Cardiac muscle cell (in vitro differentiated cells and primary cell): Measurements from ENCODE around the gene GATA5. TPM values are rescaled to one million over a fixed set of nuclear protein-coding genes. Genes with fewer than 3 reads are reported as not detected.
"Not testable (repeated sequence)": the region's sequence is repeated elsewhere in the genome, so short reads cannot be mapped to it uniquely, and the experiment has no call there.

ENCODE experiments used
- DNase-seq, 2 donors: peaks; one replicate each; pipeline versions ENCODE4 v3.0.0 to v3.0.0-alpha.2; 2010 to 2017; ENCODE audit warnings: low read depth in 1 of 2, low spot score in 1 of 2
- H3K27ac ChIP-seq: fragments of 200-600 bp; sonication (generic); 2 replicates; pipeline ENCODE4 v1.5.1; 2016
- H3K27me3 ChIP-seq: fragments of 200-600 bp; sonication (generic); 2 replicates; pipeline ENCODE4 v1.6.0; 2016; ENCODE audit warnings: control low read depth
- H3K36me3 ChIP-seq: fragments of 200-600 bp; sonication (generic); 2 replicates; pipeline ENCODE4 v1.5.1; 2016; ENCODE audit warnings: control low read depth
- H3K4me1 ChIP-seq: fragments of 200-600 bp; sonication (generic); 2 replicates; pipeline ENCODE4 v1.8.1; 2017; ENCODE audit warnings: low read depth, mild to moderate bottlenecking, mixed run types
- H3K4me3 ChIP-seq: fragments of 200-600 bp; sonication (generic); 2 replicates; pipeline ENCODE4 v1.5.1; 2016; ENCODE audit warnings: mild to moderate bottlenecking
- H3K9me3 ChIP-seq: fragments of 200-600 bp; sonication (generic); 2 replicates; pipeline ENCODE4 v1.5.1; 2017; ENCODE audit warnings: low read depth, mild to moderate bottlenecking, control low read depth
- CTCF ChIP-seq: IDR thresholded peaks from 2 replicates; pipeline ENCODE4 v1.5.1; 2012; ENCODE audit warnings: low read depth, mild to moderate bottlenecking, low read length
- polyA plus RNA-seq: library from polyadenylated mRNA; unstranded; fragments of >200 nt; fragmentation: Nextera tagmentation; extraction: Ambion mirVana; gene quantifications from 2 replicates; pipeline ENCODE4 v1.2.1, GENCODE V29; 2016
- total RNA-seq: library from RNA; depleted of rRNA; stranded (reverse); fragments of >200 nt; gene quantifications from 2 replicates; pipeline ENCODE4 v1.2.3, GENCODE V29; 2016

GATA5 gene
- total and polyA plus RNA-seq, 2 experiments from 2014 or later: 66.8 to 103 TPM

DNA sequence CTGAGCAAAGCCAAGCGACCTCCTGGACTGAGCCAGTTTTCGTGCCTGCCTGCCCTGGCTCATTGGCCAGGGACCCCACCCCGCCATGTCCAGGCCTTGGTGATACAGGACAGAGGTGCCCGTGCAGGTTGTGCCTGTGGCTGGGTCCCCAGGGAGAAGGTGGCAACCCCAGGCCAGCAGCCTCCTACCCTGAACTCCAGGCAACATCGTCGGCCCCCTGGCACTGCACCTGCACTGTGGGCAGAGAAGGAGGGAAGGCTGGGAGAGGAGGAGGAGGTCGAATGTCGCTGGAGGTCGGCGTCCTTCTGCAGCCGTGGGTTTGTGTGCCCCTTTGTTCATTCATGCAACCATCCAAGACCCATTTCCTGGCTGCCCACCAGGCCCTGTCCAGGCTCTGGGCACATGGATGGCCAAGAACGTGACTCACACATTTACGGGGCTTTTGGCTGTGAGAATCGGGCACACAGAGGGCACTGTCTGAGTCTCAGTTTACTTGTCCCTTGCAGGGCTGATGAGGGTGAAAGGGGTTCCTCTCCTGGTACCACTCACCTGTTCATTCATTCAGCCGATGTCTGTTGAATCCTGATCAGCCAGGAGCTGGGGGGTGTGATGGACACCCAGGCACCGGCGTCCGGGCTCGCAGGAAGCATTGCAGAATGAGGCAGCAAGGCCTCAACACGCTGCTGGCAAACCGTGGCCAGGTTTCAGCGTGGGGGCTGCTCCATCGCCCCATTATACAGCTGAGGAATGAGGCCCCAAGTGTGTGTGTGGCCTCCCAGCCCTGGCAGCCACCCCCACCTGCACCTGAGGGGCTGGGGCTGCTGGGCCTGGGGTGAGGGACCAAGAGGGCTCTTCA lies 46.1 kb downstream of the GATA5 start:
- DNase-seq: no peak
- Histone ChIP-seq H3K9me3 (no peaks in the 10 kb centered on the region), H3K27me3 (no peaks in the 10 kb centered on the region), H3K27ac (no peak overlapping the region), H3K4me3 (no peak overlapping the region), H3K4me1 (peaks cover 24% of the 10 kb centered on the region), H3K36me3 (no peaks in the 10 kb centered on the region)
- no peak for TF ChIP-seq CTCF

DNA sequence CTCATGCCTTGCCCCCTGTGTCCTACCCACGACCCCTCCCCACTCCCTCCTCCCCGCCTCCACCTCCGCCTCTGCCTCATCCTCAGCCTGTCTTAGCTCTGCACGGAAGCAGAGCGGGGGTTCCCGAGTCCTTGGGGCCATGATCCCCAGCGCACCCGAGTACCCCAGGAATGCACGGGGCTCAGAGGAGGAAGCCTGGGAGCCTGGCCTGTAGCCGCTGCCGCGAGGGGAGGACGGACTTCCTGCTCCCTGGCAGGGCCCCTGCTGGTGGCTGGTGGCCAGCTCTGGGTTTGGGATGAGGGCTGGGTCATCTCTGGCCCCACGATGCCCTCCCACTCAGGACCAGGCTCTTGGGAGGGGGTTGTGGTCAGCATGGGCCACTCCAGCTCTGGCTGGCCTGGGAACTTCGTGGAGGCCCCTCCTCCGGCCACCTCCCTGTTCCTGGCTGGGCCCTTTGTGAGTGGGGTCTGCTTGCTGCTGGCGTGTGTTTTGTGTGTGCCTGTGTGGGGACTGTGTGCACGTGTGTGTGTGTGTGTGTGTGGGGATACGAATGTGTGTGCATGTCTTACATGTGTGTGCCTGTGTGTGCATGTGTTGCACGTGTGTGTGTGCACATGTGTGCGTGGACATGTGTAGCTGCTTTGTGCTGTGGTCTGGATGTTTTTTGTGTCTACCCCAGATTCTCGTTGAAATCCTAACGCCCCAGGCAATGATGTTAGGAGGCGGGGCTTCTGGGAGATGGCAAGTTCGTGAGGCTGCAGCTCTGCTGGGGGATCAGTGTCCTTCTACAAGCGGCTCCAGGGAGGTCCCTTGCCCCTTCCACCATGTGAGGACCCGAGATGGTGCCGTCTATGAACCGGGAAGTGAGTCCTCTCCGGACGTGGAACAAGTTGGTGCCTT lies 47.1 kb downstream of the GATA5 start:
- Histone ChIP-seq H3K27ac (no peak overlapping the region), H3K9me3 (no peaks in the 10 kb centered on the region), H3K27me3 (no peaks in the 10 kb centered on the region), H3K4me1 (peaks cover 18% of the 10 kb centered on the region), H3K4me3 (no peak overlapping the region), H3K36me3 (no peaks in the 10 kb centered on the region)
- TF ChIP-seq CTCF: no peak
- no peak for DNase-seq

GRCh38 chr20:62428002-62428372 lies 47.8 kb downstream of the GATA5 start:
- Histone ChIP-seq H3K4me3 (no peak overlapping the region), H3K27me3 (no peaks in the 10 kb centered on the region), H3K9me3 (no peaks in the 10 kb centered on the region), H3K4me1 (peaks cover 16% of the 10 kb centered on the region), H3K36me3 (no peaks in the 10 kb centered on the region), H3K27ac (no peak overlapping the region)
- TF ChIP-seq CTCF: no peak
- DNase-seq: no peak

- Histone ChIP-seq H3K4me1 (peaks cover 16% of the 10 kb centered on the region), H3K27ac (no peak within 1 kb of the TSS), H3K4me3 (no peak within 1 kb of the TSS), H3K9me3 (no peaks in the 10 kb centered on the region), H3K36me3 (no peaks in the 10 kb centered on the region), H3K27me3 (no peaks in the 10 kb centered on the region)
- TF ChIP-seq CTCF: no peak
- DNase-seq: no peak
Measured at GRCh38 chr20:62427172-62428001, 48.4 kb downstream of the GATA5 start, which contains the start of gene RBBP8NL. RBBP8NL (minus strand) TSS chr20:62427539; CDS start chr20:62419647, 7,892 bp downstream.

- H3K4me3 ChIP-seq: no peak overlapping the region
- DNase-seq: peak in 1 of 2 donors; percentile 73
- H3K9me3 ChIP-seq: no peaks in the 10 kb centered on the region
- no peak overlapping the region for H3K27ac ChIP-seq
- peaks cover 16% of the 10 kb centered on the region for H3K4me1 ChIP-seq
- no peaks in the 10 kb centered on the region for H3K27me3 ChIP-seq
- TF ChIP-seq CTCF: no peak
- no peaks in the 10 kb centered on the region for H3K36me3 ChIP-seq
Measured at GRCh38 chr20:62426699-62427131, 49.1 kb downstream of the GATA5 start.

GRCh38 chr20:62426059-62426348 lies 49.8 kb downstream of the GATA5 start:
- not testable (repeated sequence) for H3K9me3 ChIP-seq, DNase-seq, H3K4me3 ChIP-seq, H3K27ac ChIP-seq, H3K36me3 ChIP-seq, H3K27me3 ChIP-seq
- peaks cover 16% of the 10 kb centered on the region for H3K4me1 ChIP-seq
